ENCODE results near the gene RIMBP2.

GRCh38 chr12:130391186-130391585 is 324.9 kb downstream of the RIMBP2 start:
- no peak for TF ChIP-seq CTCF (optimal IDR thresholded peaks at IDR 0.05 in 1 of 3, IDR thresholded peaks at IDR 0.05 in 1 of 3, conservative IDR thresholded peaks at IDR 0.05 in 1 of 3; ENCODE audit: extremely low read depth in 1 of 3, insufficient read depth in 2 of 3, low read length in 3 of 3)
- TF ChIP-seq EZH2 (IDR thresholded peaks at IDR 0.05; ENCODE audit: low read length): no peak
